ENCODE measurements around the gene CITED1.

Gene CITED1

DNA sequence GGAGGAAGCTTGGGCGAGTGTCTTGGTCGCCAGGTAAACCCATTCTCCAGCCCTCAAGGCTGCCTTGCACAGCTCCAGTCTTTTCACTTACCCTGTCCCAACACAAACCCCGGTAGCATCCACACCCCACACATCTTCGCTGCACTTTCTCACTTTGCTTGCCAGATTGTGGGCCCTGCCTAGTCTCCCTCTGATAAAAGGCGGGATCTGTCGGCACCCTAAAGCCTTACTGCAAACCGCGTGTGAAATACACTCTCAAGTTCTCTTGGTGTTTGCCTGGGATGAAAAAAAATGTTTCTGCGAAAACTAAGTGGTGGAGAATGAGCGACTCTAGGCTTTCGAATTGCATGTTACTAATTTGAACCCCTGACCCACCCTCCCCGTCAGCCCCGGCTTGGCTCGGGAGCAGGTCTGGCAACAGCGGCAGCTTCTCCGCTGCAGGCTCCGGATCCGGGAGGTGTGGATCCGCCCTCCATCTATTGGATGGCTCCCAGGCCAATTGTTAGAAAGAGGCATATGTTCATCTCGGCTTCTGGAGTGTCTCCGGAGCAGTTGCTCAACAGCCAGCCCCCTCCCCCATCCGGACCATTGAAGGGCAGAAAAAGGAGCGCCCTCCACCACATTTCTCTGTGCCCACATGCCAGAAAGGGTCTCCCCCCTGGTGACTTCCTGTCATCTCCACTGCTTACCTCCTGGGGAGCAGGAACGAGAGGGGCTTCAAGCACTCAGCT, 3.0 kb upstream of the CITED1 start:
- DNase-seq, result peak in 1 of 2 experiments; percentile 5

GRCh38 chrX:72308209-72308565, 2.5 kb upstream of the CITED1 start:
- DNase-seq, result no peak

DNA sequence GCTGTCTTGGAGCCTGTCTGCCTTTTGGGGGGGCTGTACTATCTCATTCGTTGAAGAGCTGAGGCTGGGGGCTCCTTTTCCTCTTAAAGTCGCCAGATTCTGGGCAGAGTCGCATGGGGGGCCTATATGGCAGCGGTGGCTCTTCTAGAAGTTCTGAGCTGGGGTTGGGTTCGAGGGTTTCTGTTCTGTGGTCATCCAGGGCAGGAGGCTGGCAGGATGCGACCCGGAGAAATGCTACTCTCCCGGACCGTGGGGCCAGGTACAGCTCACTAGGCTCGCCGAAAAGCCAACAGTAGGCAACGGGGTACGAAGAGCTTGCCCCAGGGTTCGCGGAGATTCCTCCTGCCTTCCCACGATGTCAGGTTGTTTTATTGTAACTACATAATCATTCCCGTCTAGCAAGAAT, 1.9 kb upstream of the CITED1 start:
- DNase-seq, result no peak

DNA sequence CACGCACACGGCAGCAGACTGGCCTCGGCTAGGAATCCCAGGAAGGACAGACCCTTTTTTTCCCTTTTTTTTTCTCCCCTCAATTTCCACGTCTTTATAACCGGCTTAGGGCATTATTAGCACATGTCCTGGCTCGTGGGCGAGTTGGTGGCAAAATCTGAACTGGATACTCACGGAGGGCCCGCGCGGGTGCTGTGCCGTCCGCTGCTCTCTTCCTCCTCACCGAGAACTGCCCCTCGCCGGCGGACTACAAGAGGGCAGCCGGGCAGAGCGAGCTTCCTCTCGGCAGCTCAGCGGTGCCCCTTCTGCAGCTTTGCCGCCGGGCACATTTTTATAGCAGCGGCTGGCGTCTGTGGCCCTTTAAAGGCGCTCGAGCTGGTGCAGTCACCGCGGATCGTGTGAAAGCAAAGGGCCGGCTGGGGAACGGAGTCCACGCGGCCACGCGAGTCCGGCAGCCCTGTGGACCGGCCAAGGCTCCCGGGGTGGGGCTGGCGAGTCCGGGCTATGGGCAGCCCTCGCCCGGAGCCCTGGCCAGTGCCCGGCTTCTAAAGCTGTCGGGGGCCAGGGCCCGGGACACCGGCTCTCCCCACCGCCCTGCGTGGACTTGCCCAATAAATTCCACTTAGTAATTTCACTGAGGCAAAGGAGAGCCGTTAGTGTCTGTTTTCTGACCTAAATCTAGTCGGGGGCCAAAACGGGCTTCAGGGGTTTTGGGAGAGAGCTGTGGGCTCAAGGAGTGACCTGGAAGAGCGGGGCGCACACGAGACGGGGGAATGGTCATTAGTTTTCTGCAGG, 1.3 kb upstream of the CITED1 start:
- DNase-seq, result no peak

DNA sequence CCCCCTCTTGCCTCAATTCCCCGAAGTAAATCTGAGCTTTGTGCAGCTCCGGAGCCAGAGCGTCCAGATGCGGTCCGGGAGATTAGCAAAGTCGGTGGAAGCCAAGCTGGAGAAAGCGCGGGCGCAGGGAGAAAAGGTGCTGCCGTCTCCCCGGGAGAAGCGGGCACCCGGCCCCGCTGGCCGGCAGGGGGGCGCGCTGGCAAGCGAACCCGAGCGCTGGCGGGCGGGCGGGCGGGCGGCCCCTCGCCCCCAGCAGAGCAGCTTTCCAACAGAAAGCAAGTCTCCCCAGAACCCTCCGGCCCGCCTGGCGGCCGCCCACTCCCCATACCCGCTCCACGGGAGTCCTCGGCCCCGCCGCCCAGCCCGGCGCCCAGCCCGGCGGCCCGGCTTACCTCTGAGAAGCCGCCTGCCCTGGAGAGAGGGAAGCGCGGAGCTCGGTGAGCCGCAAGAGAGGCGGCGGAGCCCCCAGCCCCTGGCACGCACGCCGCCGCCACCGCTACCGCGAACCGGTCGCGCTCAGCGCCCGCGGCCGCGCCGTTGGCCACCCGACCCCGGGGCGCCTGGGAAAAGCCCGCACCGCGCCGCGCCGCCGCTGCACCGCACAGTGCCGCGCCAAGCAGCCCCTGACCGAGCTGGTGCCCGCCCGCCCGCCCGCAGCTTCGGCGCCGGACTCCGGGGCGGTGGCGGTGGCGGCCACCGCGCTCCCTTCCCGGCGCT, 529 bp upstream of the CITED1 start:
- no peak for DNase-seq

- no peak for DNase-seq
These were observed 837 bp downstream of the CITED1 start for GRCh38 chrX:72304877-72305276.

GRCh38 chrX:72301781-72302180, 3.9 kb downstream of the CITED1 start:
- no peak for DNase-seq

GRCh38 chrX:72299891-72300630, 5.7 kb downstream of the CITED1 start:
- DNase-seq, result no peak

DNA sequence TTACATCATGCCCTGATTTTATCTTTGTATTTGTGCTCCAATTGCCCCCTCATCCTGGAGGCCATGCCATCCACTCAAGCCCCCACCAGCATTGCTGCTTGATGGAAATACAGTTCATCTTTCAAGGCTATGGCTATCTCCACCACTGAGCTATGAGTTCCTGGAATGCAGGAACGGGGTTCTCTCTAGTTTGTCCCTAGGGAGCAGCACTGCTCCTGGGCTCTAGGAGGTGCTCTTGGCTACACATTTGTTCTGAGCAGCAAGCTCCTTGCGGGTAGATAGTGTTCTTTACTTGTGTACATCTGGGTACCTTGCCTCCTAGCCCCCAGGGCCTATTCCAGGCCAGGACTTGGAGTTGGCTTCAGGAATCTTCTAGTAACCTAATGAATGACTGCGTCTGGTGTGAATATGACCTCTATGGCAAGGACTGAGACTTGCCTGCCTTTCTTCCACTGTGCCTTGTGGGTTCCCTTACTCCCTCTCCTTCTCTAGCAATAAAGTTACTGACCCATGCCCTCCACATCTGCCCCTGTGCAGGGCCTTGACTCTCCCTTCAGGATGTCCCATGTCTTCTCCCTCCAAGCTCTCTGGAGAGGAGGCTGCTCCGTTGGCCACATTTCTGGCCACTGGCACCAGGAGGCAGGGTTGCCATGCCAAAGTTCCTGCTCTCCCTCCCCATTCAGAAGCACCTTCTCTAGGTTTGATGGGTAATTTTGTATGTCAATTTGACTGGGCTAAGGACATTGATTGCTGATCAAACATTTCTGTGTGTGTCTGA, 7.6 kb downstream of the CITED1 start:
- no peak for DNase-seq

GRCh38 chrX:72296991-72297390, 8.7 kb downstream of the CITED1 start:
- no peak for DNase-seq

DNA sequence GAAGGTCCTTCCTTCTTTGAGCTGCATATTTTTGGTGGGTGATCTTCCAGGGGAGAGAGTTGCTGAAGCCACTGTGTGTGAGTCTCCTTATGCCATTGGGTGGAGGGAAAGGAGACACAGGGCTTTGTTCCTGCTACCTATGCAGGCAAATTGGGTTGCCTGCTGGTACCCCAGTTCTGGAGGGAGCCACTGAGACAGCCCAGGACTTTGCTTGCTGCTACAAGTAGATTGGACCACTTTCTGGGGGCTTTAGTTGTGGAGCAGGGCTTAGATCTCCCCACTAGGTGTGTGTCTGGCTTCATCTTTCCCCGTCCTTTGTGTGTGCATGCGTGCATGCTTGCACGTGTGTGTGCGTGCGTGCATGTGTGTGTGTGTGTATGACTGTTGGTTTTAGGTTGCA, 10.0 kb downstream of the CITED1 start:
- no peak for DNase-seq

- DNase-seq, result no peak
These were observed 11.2 kb downstream of the CITED1 start for GRCh38 chrX:72294497-72294896.

GRCh38 chrX:72282302-72282701, 23.4 kb downstream of the CITED1 start:
- DNase-seq, result no peak

DNA sequence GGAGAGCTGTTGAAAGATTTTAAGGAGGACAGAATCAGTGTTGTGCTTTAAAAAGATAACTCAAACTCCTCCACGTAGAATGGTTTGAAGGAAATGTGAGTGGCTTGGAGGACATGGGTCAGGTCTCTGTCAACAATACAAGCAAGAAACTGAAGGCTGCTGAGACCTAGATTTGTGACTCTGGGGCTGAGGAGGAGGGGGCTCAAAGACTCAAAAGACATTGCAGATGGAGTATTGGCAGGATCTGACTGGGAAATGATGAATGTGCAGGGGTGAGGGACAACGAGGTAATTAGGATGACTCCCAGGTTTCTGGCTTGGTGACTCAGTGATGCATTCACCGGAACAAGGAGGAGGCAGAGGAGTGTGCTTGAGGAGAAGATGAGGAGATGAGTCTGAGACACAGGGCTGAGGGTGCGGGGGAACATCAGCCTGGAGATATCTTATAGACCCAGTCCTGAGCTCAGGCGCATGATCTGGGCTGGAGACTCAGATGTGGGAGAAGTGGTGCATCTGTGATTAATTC, 25.3 kb downstream of the CITED1 start:
- no peak for DNase-seq

- DNase-seq, result no peak
These were observed 29.2 kb downstream of the CITED1 start for GRCh38 chrX:72276478-72276953.

DNA sequence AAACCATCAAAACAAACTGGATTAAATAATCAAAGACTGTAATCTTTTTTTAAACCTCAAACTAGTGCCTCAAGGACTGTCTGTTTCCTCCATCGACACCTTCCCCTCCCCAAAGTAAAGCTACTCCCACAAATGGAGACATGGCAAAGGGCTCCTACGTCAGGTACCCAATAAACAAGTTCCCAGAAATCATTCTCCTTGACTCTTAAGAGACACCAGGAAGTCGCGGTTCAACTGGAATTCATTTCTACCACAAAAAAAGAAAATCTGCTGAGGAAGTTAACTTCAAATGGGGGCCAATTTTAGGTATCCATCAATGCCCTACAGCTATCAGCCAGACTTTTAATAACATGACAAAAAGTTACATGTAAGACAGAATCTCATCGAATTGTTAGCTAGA, 31.2 kb downstream of the CITED1 start:
- no peak for DNase-seq

- no peak for DNase-seq
These were observed 32.0 kb downstream of the CITED1 start for GRCh38 chrX:72273718-72274117.

DNA sequence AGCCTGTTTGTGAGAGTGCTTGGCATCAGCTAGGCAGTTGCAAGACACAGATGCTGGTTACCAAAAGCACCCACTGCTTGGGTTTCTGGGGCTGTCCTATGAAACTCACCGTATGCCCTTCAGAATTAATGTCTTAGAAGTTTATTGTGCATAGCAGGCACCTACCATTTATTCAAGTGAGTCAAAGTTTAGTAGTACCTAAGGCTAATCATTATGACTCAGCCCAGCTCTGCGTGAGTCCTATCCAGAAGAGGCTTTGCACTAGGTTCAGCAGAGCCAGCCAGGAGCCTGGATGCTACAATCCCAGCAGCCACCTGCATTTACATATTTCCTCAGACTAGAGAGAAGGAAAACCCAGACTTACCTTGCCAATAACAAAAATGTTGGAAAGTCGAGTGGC, 32.8 kb downstream of the CITED1 start:
- DNase-seq, result no peak

- no peak for DNase-seq
These were observed 33.9 kb downstream of the CITED1 start for GRCh38 chrX:72271812-72272211.

GRCh38 chrX:72271091-72271788, 34.5 kb downstream of the CITED1 start:
- DNase-seq, result no peak

DNA sequence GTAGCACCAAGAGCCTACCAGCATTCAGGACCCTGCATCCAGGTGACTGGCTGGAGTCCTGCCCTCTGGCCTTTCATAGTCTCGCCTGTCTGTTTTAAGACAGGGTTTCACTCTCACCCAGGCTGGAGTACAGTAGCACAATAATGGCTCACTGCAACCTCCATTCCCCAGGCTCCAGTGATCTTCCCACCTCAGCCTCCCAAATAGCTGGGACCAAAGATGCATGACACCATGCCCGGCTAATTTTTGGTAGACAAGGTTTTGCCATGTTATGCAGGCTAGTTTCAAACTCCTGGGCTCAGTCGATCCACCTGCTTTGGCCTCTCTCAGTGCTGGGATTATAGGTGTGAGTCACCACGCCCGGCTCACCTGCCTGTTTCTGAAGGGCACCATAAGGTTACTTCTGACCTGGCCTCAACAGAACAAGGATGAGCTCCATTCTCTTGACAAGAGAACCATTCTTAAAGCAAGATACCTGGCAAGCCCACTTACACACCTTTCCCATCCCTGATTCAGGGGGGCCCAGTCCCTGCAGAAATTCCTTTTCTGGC, 35.3 kb downstream of the CITED1 start:
- no peak for DNase-seq
